Thoracic aorta (tissue), 2 donors: ENCODE results near the gene CAMK2A. TPM values are rescaled to one million over a fixed set of nuclear protein-coding genes. Genes with fewer than 3 reads are reported as not detected.

Source experiments
- ATAC-seq: fragments of 150-250 bp; one replicate; pipeline ENCODE4 v1.8.0; 2017; ENCODE audit warnings: low read depth; ENCODE audit not compliant: insufficient number of reproducible peaks, low FRiP score
- DNase-seq: peaks from one replicate; pipeline ENCODE4 v3.0.0-alpha.2; 2020; ENCODE audit warnings: low spot score
- H3K27ac ChIP-seq, 2 donors: fragments of 200-600 bp; sonication (generic); 1 replicate in 1 of 2; 2 replicates in 1 of 2; pipeline ENCODE4 v1.5.1; 2016; ENCODE audit warnings: mild to moderate bottlenecking in 2 of 2, moderate library complexity in 2 of 2
- H3K27me3 ChIP-seq: fragments of 200-600 bp; sonication (generic); replicated peaks from 2 replicates; pipeline ENCODE4 v1.6.0; 2016; ENCODE audit warnings: mild to moderate bottlenecking; ENCODE audit not compliant: insufficient read depth
- H3K36me3 ChIP-seq: fragments of 200-600 bp; sonication (generic); one replicate; pipeline ENCODE4 v1.5.1; 2016
- H3K4me1 ChIP-seq, 2 donors: fragments of 200-600 bp; sonication (generic); 1 replicate in 1 of 2; 2 replicates in 1 of 2; pipeline versions ENCODE4 v1.5.1 to v1.6.0; 2016; ENCODE audit warnings: low read depth in 2 of 2, mild to moderate bottlenecking in 1 of 2; ENCODE audit not compliant: control insufficient read depth in 1 of 2
- H3K4me3 ChIP-seq: fragments of 200-600 bp; sonication (generic); 2 replicates; pipeline ENCODE4 v1.5.1; 2016; ENCODE audit warnings: mild to moderate bottlenecking
- H3K9me3 ChIP-seq: fragments of 200-600 bp; sonication (generic); 2 replicates; pipeline ENCODE4 v1.5.1; 2016
- total RNA-seq, 2 donors: library from RNA; depleted of rRNA; stranded (reverse); fragments of >200 nt; gene quantifications; one replicate each; pipeline versions ENCODE4 v1.1.0 to v1.2.3, GENCODE V29; 2016
- TF ChIP-seq, protein P1 (sequence below): fragments of 200-600 bp; sonication (generic); IDR thresholded peaks from one replicate; pipeline ENCODE4 v1.5.1; 2019; ENCODE audit warnings: antibody characterized with exemption

Gene CAMK2A
- total RNA-seq, 2 donors from 2014 or later: 0.35 TPM; not detected in 1

DNA sequence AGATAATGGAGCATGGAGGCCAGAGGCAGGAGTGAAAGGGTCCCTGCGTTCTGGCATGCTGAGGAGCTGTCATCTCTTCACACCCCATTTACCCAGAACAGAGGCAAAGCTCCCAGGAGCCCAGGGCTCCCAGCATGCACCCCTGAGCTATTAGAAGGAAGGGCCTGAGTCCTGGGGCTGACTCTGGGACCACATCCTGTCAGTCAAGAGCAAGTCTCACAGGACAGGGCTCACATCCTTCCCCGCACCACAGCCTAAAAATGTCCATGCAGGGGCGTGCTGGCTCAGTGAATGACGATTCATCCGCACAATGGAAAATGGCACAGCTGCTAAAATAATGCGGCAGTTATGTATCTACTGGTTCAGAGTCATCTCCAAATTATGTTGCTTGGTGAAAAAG lies 31.4 kb downstream of the CAMK2A start:
- Histone ChIP-seq H3K36me3 (no peaks in the 10 kb centered on the region), H3K9me3 (no peaks in the 10 kb centered on the region), H3K4me1 (no peaks in the 10 kb centered on the region), H3K27ac (no peak overlapping the region), H3K4me3 (no peak overlapping the region), H3K27me3 (no peaks in the 10 kb centered on the region)
- DNase-seq (no peak), ATAC-seq (no peak)
- TF ChIP-seq, protein P1, sequence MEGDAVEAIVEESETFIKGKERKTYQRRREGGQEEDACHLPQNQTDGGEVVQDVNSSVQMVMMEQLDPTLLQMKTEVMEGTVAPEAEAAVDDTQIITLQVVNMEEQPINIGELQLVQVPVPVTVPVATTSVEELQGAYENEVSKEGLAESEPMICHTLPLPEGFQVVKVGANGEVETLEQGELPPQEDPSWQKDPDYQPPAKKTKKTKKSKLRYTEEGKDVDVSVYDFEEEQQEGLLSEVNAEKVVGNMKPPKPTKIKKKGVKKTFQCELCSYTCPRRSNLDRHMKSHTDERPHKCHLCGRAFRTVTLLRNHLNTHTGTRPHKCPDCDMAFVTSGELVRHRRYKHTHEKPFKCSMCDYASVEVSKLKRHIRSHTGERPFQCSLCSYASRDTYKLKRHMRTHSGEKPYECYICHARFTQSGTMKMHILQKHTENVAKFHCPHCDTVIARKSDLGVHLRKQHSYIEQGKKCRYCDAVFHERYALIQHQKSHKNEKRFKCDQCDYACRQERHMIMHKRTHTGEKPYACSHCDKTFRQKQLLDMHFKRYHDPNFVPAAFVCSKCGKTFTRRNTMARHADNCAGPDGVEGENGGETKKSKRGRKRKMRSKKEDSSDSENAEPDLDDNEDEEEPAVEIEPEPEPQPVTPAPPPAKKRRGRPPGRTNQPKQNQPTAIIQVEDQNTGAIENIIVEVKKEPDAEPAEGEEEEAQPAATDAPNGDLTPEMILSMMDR: no peak

DNA sequence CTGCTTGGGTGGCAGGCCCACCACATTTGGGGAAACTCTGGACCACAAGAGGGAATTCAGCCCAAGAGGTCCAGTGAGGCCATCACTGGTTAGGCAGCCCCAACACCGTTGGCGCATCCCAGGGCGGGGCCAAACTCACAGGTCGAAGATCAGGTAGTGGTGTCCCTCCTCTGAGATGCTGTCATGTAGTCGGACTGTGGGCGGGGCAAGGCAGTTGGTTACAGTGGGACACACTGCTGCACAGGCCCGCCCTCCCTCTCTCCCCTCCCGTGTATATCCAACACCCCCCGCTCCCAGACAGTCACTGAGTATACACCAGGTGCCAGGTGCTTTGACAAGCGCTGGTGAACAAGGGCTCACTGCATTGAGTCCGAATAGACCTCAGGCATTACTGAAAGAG lies 32.1 kb downstream of the CAMK2A start:
- TF ChIP-seq, protein P1: no peak

DNA sequence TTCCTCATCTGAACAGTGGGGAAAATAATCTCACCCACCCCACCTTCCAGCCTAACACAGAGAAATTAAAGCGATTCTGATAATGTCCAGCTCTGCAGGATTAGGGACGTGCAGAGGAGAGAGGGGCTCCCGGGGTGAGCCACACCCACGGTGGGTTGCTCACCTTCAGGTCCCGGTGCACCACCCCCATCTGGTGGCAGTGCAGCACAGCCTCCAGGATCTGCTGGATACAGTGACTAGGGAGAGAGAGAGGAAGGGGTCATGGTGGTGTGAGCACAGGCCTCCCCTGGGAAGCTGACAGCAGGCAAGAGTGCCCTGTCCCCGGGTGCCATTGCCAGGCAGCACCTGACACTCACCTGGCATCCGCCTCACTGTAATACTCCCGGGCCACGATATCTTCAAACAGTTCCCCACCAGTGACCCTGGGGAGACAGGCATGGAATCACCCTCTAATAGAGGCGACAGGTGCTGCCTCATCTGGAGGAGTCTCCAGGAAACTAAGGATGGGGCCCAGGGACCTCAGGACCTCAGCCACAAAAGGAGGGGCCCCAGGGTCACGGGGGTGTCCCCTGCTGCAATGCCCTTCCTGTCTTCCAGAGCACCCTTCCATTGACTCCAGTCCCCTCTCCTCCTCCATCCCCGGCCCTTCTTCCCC lies 33.0 kb downstream of the CAMK2A start:
- no peaks in the 10 kb centered on the region for H3K4me1 ChIP-seq
- H3K4me3 ChIP-seq: no peak overlapping the region
- no peak overlapping the region for H3K27ac ChIP-seq
- DNase-seq: no peak
- TF ChIP-seq, protein P1: no peak
- ATAC-seq: no peak
- no peaks in the 10 kb centered on the region for H3K9me3 ChIP-seq
- H3K36me3 ChIP-seq: no peaks in the 10 kb centered on the region
- no peaks in the 10 kb centered on the region for H3K27me3 ChIP-seq

More for the DNA sequence above, 32.1 kb downstream of the CAMK2A start:
- ATAC-seq: no peak
- Histone ChIP-seq H3K36me3 (no peaks in the 10 kb centered on the region), H3K27ac (no peak overlapping the region), H3K9me3 (no peaks in the 10 kb centered on the region), H3K4me3 (no peak overlapping the region), H3K27me3 (no peaks in the 10 kb centered on the region), H3K4me1 (no peaks in the 10 kb centered on the region)
- no peak for DNase-seq

DNA sequence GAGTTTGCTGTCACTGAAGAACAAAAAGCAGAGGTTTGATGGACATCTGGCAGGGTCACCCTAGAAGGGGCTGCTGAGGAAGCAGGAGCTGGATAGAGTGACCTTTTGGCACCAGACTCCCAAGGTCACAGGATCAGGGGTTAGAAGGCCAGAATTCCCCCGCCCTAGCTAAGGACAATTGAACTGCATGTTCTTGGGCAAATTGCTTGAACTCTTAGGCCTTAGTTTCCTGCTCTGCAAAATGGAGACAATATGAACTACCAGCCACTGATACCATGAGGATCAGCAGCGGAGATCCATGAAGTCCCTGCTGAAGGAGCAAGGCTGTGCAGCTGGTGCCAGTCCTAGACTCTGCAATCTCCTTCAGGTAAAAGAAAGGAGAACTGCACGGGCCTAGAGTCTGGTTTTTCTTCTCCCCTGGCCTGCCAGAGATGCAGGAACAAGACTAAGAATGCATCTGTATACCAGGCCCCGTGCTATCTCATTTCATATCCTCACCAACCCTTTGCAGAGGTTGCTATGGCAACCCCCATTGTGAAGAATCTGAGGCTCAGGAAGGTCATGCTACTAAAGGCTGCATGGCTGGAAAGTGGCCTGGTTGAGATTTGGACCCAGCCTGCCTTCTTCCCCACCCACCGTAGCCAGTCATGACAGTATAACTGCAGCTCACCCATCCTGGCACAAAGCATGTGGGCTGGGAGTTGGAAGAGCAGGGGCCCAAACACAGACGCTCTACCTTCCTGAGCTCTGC lies 33.7 kb downstream of the CAMK2A start:
- TF ChIP-seq, protein P1: no peak
- no peaks in the 10 kb centered on the region for H3K9me3 ChIP-seq
- H3K36me3 ChIP-seq: no peaks in the 10 kb centered on the region
- no peaks in the 10 kb centered on the region for H3K4me1 ChIP-seq
- ATAC-seq: no peak
- no peak overlapping the region for H3K4me3 ChIP-seq
- no peaks in the 10 kb centered on the region for H3K27me3 ChIP-seq
- no peak overlapping the region for H3K27ac ChIP-seq
- no peak for DNase-seq

DNA sequence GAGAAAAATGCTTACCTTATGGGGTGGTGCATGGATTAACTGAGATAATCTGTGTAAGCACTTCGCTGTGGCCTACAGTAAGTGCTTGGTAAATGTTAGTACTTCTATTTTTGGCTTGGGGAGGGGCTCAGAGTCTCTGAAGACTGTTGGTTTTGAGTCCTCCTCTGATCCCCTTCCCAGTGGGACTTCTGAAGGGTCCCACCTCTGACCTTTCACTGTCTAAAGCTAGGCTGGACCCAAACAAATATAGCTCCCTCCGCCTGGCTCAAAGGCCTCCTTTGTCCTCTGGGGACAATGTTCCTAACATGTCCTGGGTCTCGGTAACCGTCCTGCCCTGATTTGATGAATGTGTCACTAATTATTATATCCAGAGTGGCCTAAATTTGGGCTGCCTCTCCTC lies 34.8 kb downstream of the CAMK2A start:
- ATAC-seq: no peak
- no peak overlapping the region for H3K27ac ChIP-seq

More for the DNA sequence above, 34.8 kb downstream of the CAMK2A start:
- no peak for DNase-seq
- Histone ChIP-seq H3K36me3 (no peaks in the 10 kb centered on the region), H3K4me1 (no peaks in the 10 kb centered on the region), H3K27me3 (no peaks in the 10 kb centered on the region), H3K4me3 (no peak overlapping the region), H3K9me3 (no peaks in the 10 kb centered on the region)
- TF ChIP-seq, protein P1: no peak
